OCI-LY3 (cell line): Measurements from ENCODE around the gene FAM184B.

ENCODE experiments used
- H2AFZ ChIP-seq: fragments of 200-600, 300-600 bp; shearing (Covaris generic); 2 replicates; pipeline ENCODE4 v1.6.0; 2014; ENCODE audit warnings: antibody characterized with exemption, low read depth, low read length
- H3K27ac ChIP-seq: fragments of 200-600, 300-600 bp; sonication (generic); 2 replicates; pipeline ENCODE4 v1.5.1; 2014; ENCODE audit warnings: mild to moderate bottlenecking, low read length, moderate library complexity, mixed read lengths
- H3K27me3 ChIP-seq: fragments of 200-600, 300-600 bp; sonication (generic); 2 replicates; pipeline ENCODE4 v1.6.1; 2014; ENCODE audit warnings: low read depth, low read length, mixed read lengths
- H3K36me3 ChIP-seq: fragments of 200-600, 300-600 bp; sonication (generic); replicated peaks from 2 replicates; pipeline ENCODE3; 2014; ENCODE audit warnings: low read depth, low read length, mixed read lengths
- H3K4me1 ChIP-seq: fragments of 300-600, 200-600 bp; sonication (generic); 2 replicates; pipeline ENCODE4 v1.6.1; 2014; ENCODE audit warnings: low read length, mixed read lengths
- H3K4me2 ChIP-seq: fragments of 200-600, 300-600 bp; sonication (generic); 2 replicates; pipeline ENCODE4 v1.6.1; 2014; ENCODE audit warnings: low read length, mixed read lengths
- H3K4me3 ChIP-seq: fragments of 300-600, 200-600 bp; sonication (generic); 2 replicates; pipeline ENCODE4 v1.5.1; 2014; ENCODE audit warnings: antibody characterized with exemption, mild to moderate bottlenecking, low read length, moderate library complexity
- H3K79me2 ChIP-seq: fragments of 300-600, 200-600 bp; shearing (Covaris generic); 2 replicates; pipeline ENCODE4 v1.6.1; 2014; ENCODE audit warnings: mild to moderate bottlenecking, low read length, mixed read lengths
- H3K9ac ChIP-seq: fragments of 300-600, 200-600 bp; shearing (Covaris generic); 2 replicates; pipeline ENCODE4 v1.6.0; 2014; ENCODE audit warnings: mild to moderate bottlenecking, low read length, moderate library complexity
- H3K9me3 ChIP-seq: fragments of 200-600, 300-600 bp; shearing (Covaris generic); 2 replicates; pipeline ENCODE4 v1.6.1; 2014; ENCODE audit warnings: low read length, mixed read lengths; ENCODE audit not compliant: insufficient read depth
- H4K20me1 ChIP-seq: fragments of 200-600, 300-600 bp; sonication (generic); 2 replicates; pipeline ENCODE4 v1.6.1; 2016; ENCODE audit warnings: low read length, mixed read lengths; ENCODE audit not compliant: insufficient read depth
- EZH2phosphoT487 ChIP-seq: fragments of 200-600 bp; shearing (Covaris generic); IDR thresholded peaks from 2 replicates; pipeline ENCODE4 v1.6.1; 2018; ENCODE audit warnings: antibody characterized with exemption, mixed run types, low read depth
- TF ChIP-seq, protein P1 (sequence below): fragments of 200-600, 300-600 bp; sonication (generic); IDR thresholded peaks from 2 replicates; pipeline ENCODE4 v1.5.1; 2014; ENCODE audit warnings: antibody characterized with exemption, low read length, low read depth

The FAM184B gene

DNA sequence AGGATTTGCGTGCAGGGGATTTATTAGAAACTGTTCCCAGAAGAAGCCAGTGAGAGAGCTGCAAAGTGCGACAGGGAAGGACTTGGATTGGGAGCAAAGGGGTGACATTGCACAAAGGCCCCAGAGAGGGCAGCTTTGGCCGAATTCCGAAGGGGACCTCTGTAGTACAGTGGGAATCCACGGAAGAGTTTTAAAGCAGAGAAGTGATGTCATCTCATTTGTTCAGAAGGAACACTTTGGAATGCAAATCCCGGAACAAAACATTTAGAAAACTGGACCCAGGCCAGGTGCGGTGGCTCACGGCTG is 71.7 kb downstream of the FAM184B start:
- Histone ChIP-seq H3K4me2 (no peak overlapping the region), H3K9me3 (no peaks in the 10 kb centered on the region), H4K20me1 (no peaks in the 10 kb centered on the region)

DNA sequence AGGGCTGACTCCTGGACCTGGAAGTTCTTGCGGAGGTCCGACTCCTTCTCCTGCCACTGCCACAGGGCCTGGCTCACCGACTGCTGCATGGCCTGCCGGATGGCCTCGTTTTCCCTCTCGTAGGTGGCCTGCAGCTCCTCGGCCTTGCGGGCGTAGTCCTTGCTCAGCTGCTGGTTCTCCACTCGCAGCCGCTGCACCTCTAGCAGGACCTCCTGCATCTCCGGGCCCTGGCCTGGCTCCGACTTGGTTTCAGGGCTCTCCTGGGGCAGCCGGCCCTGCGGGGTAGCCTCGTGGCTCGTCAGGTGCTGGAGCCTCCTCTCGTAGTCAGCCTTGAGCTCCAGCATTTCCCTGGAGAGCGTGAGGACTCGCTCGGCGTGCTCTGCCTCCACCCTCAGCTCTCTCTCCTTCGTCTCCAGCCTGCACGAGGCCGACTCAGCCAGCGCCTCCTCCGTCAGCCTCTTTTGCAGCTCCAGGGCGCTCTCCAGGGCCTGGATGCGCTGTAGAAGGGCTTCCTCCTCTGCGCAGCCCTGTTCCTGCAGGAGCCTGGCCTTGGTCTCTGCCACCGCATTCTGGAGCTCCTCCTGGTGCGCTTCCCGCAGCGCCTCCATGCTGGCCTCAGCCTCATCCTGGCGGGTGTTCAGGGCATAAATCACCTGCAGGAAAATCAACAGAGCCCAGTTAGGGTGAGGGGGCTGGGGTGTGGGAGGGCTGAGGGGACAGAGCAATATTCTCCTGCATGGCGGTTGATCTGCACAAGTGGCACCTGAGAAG is 72.2 kb downstream of the FAM184B start:
- H3K27me3 ChIP-seq: no peaks in the 10 kb centered on the region
- H3K4me3 ChIP-seq: no peak overlapping the region
- H3K9me3 ChIP-seq: no peaks in the 10 kb centered on the region
- H3K27ac ChIP-seq: no peak overlapping the region
- H4K20me1 ChIP-seq: no peaks in the 10 kb centered on the region
- H3K4me2 ChIP-seq: no peak overlapping the region
- no peak overlapping the region for H3K9ac ChIP-seq
- no peaks in the 10 kb centered on the region for H3K4me1 ChIP-seq
- no peak overlapping the region for H2AFZ ChIP-seq
- H3K79me2 ChIP-seq: no peaks in the 10 kb centered on the region
- H3K36me3 ChIP-seq: no peaks in the 10 kb centered on the region
- TF ChIP-seq, protein P1, sequence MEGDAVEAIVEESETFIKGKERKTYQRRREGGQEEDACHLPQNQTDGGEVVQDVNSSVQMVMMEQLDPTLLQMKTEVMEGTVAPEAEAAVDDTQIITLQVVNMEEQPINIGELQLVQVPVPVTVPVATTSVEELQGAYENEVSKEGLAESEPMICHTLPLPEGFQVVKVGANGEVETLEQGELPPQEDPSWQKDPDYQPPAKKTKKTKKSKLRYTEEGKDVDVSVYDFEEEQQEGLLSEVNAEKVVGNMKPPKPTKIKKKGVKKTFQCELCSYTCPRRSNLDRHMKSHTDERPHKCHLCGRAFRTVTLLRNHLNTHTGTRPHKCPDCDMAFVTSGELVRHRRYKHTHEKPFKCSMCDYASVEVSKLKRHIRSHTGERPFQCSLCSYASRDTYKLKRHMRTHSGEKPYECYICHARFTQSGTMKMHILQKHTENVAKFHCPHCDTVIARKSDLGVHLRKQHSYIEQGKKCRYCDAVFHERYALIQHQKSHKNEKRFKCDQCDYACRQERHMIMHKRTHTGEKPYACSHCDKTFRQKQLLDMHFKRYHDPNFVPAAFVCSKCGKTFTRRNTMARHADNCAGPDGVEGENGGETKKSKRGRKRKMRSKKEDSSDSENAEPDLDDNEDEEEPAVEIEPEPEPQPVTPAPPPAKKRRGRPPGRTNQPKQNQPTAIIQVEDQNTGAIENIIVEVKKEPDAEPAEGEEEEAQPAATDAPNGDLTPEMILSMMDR: no peak
- TF ChIP-seq EZH2phosphoT487: no peak

More for the DNA sequence above, 71.7 kb downstream of the FAM184B start:
- Histone ChIP-seq H2AFZ (no peak overlapping the region), H3K4me3 (no peak overlapping the region), H3K36me3 (no peaks in the 10 kb centered on the region), H3K9ac (no peak overlapping the region), H3K27ac (no peak overlapping the region), H3K79me2 (no peaks in the 10 kb centered on the region), H3K27me3 (no peaks in the 10 kb centered on the region), H3K4me1 (no peaks in the 10 kb centered on the region)
- no peak for TF ChIP-seq EZH2phosphoT487
- TF ChIP-seq, protein P1: no peak

DNA sequence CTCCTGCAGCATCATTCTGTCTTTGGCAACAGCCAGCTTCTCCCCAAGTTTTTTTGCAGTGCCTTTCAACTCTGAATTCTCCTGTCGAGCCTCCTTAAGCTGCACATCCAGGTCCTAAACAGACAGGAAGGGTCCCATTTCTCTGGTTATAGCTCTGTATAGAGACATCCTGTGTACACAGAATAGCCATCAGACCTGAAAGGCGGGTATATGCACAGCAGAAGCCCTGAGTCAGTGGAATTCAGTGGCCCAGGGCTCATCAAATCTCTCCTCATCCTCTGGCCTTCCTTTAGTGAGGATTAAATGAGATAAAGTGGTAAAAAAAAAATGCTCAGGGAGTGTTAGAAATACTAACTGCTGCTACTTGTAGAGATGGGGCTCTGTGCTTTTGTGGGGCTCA is 73.8 kb downstream of the FAM184B start:
- Histone ChIP-seq H3K36me3 (no peaks in the 10 kb centered on the region), H3K79me2 (no peaks in the 10 kb centered on the region), H2AFZ (no peak overlapping the region), H3K9me3 (no peaks in the 10 kb centered on the region), H3K27ac (no peak overlapping the region), H4K20me1 (no peaks in the 10 kb centered on the region), H3K4me1 (no peaks in the 10 kb centered on the region), H3K27me3 (no peaks in the 10 kb centered on the region), H3K9ac (no peak overlapping the region), H3K4me3 (no peak overlapping the region), H3K4me2 (no peak overlapping the region)
- TF ChIP-seq, protein P1: no peak
- no peak for TF ChIP-seq EZH2phosphoT487

DNA sequence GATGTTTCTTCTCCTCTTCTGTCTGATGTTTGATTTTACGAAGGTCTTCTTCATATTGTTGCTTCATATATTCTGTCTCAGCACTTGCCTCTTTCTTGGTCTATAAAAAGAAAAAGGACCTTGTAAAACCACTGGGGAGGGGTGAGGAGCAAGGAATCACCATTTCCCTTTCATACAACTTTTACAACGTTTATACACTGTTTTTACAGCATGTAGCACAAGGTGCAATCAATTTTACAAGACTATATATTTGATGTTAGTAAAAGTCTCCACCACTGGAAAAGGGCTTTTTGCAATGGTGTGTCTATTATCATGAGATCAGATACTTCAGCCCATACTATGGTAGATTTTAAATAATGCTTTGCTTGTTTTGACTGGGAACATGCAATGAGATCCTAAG is 76.3 kb downstream of the FAM184B start:
- Histone ChIP-seq H3K4me3 (no peak overlapping the region), H3K9me3 (0 out of 2 replicates have a peak, but pooled peaks cover 2% of the 10 kb centered on the region), H3K27me3 (no peaks in the 10 kb centered on the region), H3K27ac (no peak overlapping the region), H4K20me1 (no peaks in the 10 kb centered on the region), H2AFZ (no peak overlapping the region), H3K4me2 (no peak overlapping the region), H3K36me3 (no peaks in the 10 kb centered on the region), H3K79me2 (no peaks in the 10 kb centered on the region), H3K9ac (no peak overlapping the region), H3K4me1 (no peaks in the 10 kb centered on the region)
- TF ChIP-seq, protein P1: no peak
- no peak for TF ChIP-seq EZH2phosphoT487
